HCT116 (cell line): ENCODE results near the gene PAOX. TPM values are rescaled to one million over a fixed set of nuclear protein-coding genes. Genes with fewer than 3 reads are reported as not detected.

Experiments
- ATAC-seq: fragments of 200-7000 bp; cut with Tn5 transposase; 2 replicates; pipeline ENCODE4 v1.9.1; 2020; ENCODE audit warnings: mild to moderate bottlenecking, moderate library complexity
- BruUV-seq: library from RNA; stranded (reverse); fragments of 400-500 nt; replicated peaks from 2 replicates; lab custom pipeline; 2021; lab: Mats Ljungman, UMichigan
- CTCF ChIA-PET: fragments of 300-600 bp; sonication (Branson Sonifier 250); formaldehyde crosslinking; loops from one replicate; lab custom pipeline; 2021; ENCODE audit warnings: antibody characterized with exemption; lab: Charles Lee
- POLR2A ChIA-PET: fragments of 300-600, 350-600 bp; sonication (Branson Sonifier 250); formaldehyde crosslinking; loops from one replicate; lab custom pipeline; 2021; ENCODE audit warnings: antibody characterized with exemption; lab: Charles Lee
- RAD21 ChIA-PET, 2 experiments: fragments of 300-600 bp; sonication (Branson Sonifier 250); formaldehyde crosslinking; loops; one replicate each; lab custom pipeline; 2023; ENCODE audit warnings: low total read pairs in 2 of 2; ENCODE audit not compliant: uncharacterized antibody in 2 of 2, unreplicated experiment in 2 of 2, low non-redundant PET in 1 of 2; lab: Charles Lee
- DNase-seq: peaks from one replicate; pipeline ENCODE4 v3.0.0-alpha.2; 2010; ENCODE audit warnings: low read depth, low spot score
- H2AFZ ChIP-seq: fragments of 200-600 bp; shearing (Covaris generic), sonication (generic); 2 replicates; pipeline ENCODE4 v1.6.1; 2017; ENCODE audit warnings: low read depth, mixed run types, mixed read lengths, antibody characterized with exemption, low read length; ENCODE audit not compliant: poor library complexity, severe bottlenecking
- H3K27ac ChIP-seq: 2 replicates; pipeline ENCODE4 v1.5.1; 2012; ENCODE audit warnings: low read depth, low read length
- H3K27me3 ChIP-seq: fragments of 200-600 bp; sonication (generic); 2 replicates; pipeline ENCODE4 v1.6.1; 2016; ENCODE audit warnings: mixed run types, low read length, mixed read lengths; ENCODE audit not compliant: insufficient read depth
- H3K36me3 ChIP-seq, 2 experiments: fragments of 200-500 bp in 1 of 2; fragments of 200-600 bp in 1 of 2; sonication (Bioruptor generic) in 1 of 2; sonication (generic) in 1 of 2; 2 replicates each; pipeline versions ENCODE4 v1.5.1 to v1.6.1; 2014 to 2016; ENCODE audit warnings: low read length in 2 of 2, inconsistent platforms in 1 of 2, mixed read lengths in 1 of 2, mixed run types in 1 of 2; ENCODE audit not compliant: insufficient read depth in 2 of 2, control insufficient read depth in 1 of 2
- H3K4me1 ChIP-seq, 2 experiments: fragments of 200-600 bp in 1 of 2; sonication (generic) in 1 of 2; 2 replicates each; pipeline versions ENCODE4 v1.5.1 to v1.6.1; 2012 to 2017; ENCODE audit warnings: low read length in 2 of 2, inconsistent platforms in 1 of 2, mild to moderate bottlenecking in 1 of 2, mixed read lengths in 1 of 2, mixed run types in 1 of 2, moderate library complexity in 1 of 2; ENCODE audit not compliant: insufficient read depth in 2 of 2, control insufficient read depth in 1 of 2
- H3K4me2 ChIP-seq: fragments of 200-600 bp; sonication (generic); 2 replicates; pipeline ENCODE4 v1.6.1; 2017; ENCODE audit warnings: mixed run types, low read length, mixed read lengths
- H3K4me3 ChIP-seq, 2 experiments: fragments of 200-600 bp in 1 of 2; sonication (generic) in 1 of 2; replicated peaks in 1 of 2; 2 replicates each; pipeline ENCODE4 v1.5.1; 2011 to 2016; ENCODE audit warnings: low read length in 2 of 2, control low read depth in 1 of 2, low read depth in 1 of 2, mild to moderate bottlenecking in 1 of 2, mixed read lengths in 1 of 2, mixed run types in 1 of 2
- H3K79me2 ChIP-seq: fragments of 200-600 bp; sonication (generic); 2 replicates; pipeline ENCODE4 v1.6.1; 2017; ENCODE audit warnings: mild to moderate bottlenecking, mixed run types, low read length, moderate library complexity, mixed read lengths; ENCODE audit not compliant: insufficient read depth
- H3K9ac ChIP-seq: fragments of 200-600 bp; sonication (generic); 2 replicates; pipeline ENCODE4 v1.6.1; 2016; ENCODE audit warnings: low read length, mixed read lengths
- H3K9me2 ChIP-seq: fragments of 200-600 bp; sonication (generic), shearing (Covaris generic); 2 replicates; pipeline ENCODE4 v1.6.1; 2017; ENCODE audit warnings: mixed run types, mild to moderate bottlenecking, moderate library complexity; ENCODE audit not compliant: insufficient read depth
- H3K9me3 ChIP-seq, 2 experiments: fragments of 200-500 bp in 1 of 2; fragments of 200-600 bp in 1 of 2; sonication (Bioruptor generic) in 1 of 2; sonication (generic) in 1 of 2; 2 replicates each; pipeline ENCODE4 v1.6.1; 2014 to 2017; ENCODE audit warnings: low read length in 2 of 2, mixed read lengths in 2 of 2, inconsistent platforms in 1 of 2, low read depth in 1 of 2, mild to moderate bottlenecking in 1 of 2, mixed run types in 1 of 2, moderate library complexity in 1 of 2; ENCODE audit not compliant: control insufficient read depth in 1 of 2, insufficient read depth in 1 of 2
- H4K20me1 ChIP-seq: fragments of 200-600 bp; sonication (generic), shearing (Covaris generic); 2 replicates; pipeline ENCODE4 v1.6.1; 2017; ENCODE audit warnings: mixed run types, mild to moderate bottlenecking, moderate library complexity; ENCODE audit not compliant: insufficient read depth
- CEBPB ChIP-seq: IDR thresholded peaks from 2 replicates; pipeline ENCODE4 v1.6.1; 2012; ENCODE audit warnings: low read depth
- EGR1 ChIP-seq: IDR thresholded peaks from 2 replicates; pipeline ENCODE4 v1.6.1; 2012; ENCODE audit warnings: low read depth
- ELF1 ChIP-seq: IDR thresholded peaks from 2 replicates; pipeline ENCODE4 v1.6.1; 2012; ENCODE audit warnings: low read depth, borderline replicate concordance
- JUND ChIP-seq: IDR thresholded peaks from 2 replicates; pipeline ENCODE4 v1.6.1; 2012
- POLR2A ChIP-seq: IDR thresholded peaks from 2 replicates; pipeline ENCODE4 v1.7.0; 2011; ENCODE audit warnings: borderline replicate concordance; ENCODE audit not compliant: insufficient read depth, insufficient read length; ENCODE audit errors: extremely low read depth
- POLR2AphosphoS5 ChIP-seq: IDR thresholded peaks from 2 replicates; pipeline ENCODE4 v1.6.1; 2011; ENCODE audit warnings: mild to moderate bottlenecking, low read depth, low read length, moderate library complexity
- REST ChIP-seq: IDR thresholded peaks from 2 replicates; pipeline ENCODE4 v1.6.1; 2012; ENCODE audit warnings: low read depth
- TCF7L2 ChIP-seq: IDR thresholded peaks from 2 replicates; pipeline ENCODE4 v1.7.0; 2011; ENCODE audit warnings: borderline replicate concordance, inconsistent platforms; ENCODE audit not compliant: insufficient read depth, insufficient read length; ENCODE audit errors: extremely low read depth
- ZFX ChIP-seq: fragments of 450-650 bp; IDR thresholded peaks from 2 replicates; pipeline ENCODE4 v1.6.1; 2017
- ZNF274 ChIP-seq: fragments of 200-500 bp; sonication (Bioruptor generic); IDR thresholded peaks from 2 replicates; pipeline ENCODE4 v1.6.1; 2014; ENCODE audit warnings: mild to moderate bottlenecking, low read depth, low read length, inconsistent platforms
- intact Hi-C: fragments of 100-400 bp; cut with micrococcal nuclease; formaldehyde crosslinking; loops from 2 replicates; pipeline ENCODE4 v1.10.0; 2022
- total RNA-seq: library from RNA; stranded (reverse); gene quantifications from one replicate; pipeline ENCODE4 v1.2.1, GENCODE V29; 2021; ENCODE audit not compliant: unreplicated experiment
- TF ChIP-seq, protein P1 (sequence below), 3 experiments: fragments of 200-600 bp in 1 of 3; sonication (generic) in 1 of 3; IDR thresholded peaks in 2 of 3; conservative IDR thresholded peaks in 1 of 3; 2 replicates each; pipeline ENCODE4 v1.5.1; 2012 to 2017; ENCODE audit warnings: low read depth in 2 of 3, low read length in 2 of 3, antibody characterized with exemption in 1 of 3, borderline replicate concordance in 1 of 3, control low read depth in 1 of 3, mild to moderate bottlenecking in 1 of 3, mixed read lengths in 1 of 3, mixed run types in 1 of 3, moderate library complexity in 1 of 3; ENCODE audit not compliant: insufficient read depth in 1 of 3
- TF ChIP-seq, protein P2 (sequence below): IDR thresholded peaks from 2 replicates; pipeline ENCODE4 v1.6.1; 2011; ENCODE audit warnings: mild to moderate bottlenecking, low read length, moderate library complexity; ENCODE audit not compliant: insufficient replicate concordance; ENCODE audit errors: extremely low read depth

The PAOX gene
- total RNA-seq, 1 experiment from 2014 or later, result 3.5 TPM

- TF ChIP-seq, protein P1, sequence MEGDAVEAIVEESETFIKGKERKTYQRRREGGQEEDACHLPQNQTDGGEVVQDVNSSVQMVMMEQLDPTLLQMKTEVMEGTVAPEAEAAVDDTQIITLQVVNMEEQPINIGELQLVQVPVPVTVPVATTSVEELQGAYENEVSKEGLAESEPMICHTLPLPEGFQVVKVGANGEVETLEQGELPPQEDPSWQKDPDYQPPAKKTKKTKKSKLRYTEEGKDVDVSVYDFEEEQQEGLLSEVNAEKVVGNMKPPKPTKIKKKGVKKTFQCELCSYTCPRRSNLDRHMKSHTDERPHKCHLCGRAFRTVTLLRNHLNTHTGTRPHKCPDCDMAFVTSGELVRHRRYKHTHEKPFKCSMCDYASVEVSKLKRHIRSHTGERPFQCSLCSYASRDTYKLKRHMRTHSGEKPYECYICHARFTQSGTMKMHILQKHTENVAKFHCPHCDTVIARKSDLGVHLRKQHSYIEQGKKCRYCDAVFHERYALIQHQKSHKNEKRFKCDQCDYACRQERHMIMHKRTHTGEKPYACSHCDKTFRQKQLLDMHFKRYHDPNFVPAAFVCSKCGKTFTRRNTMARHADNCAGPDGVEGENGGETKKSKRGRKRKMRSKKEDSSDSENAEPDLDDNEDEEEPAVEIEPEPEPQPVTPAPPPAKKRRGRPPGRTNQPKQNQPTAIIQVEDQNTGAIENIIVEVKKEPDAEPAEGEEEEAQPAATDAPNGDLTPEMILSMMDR (IDR thresholded peaks at IDR 0.05 in 2 of 3, conservative IDR thresholded peaks at IDR 0.05 in 1 of 3; ENCODE audit: borderline replicate concordance in 1 of 3, insufficient read depth in 1 of 3, low read depth in 2 of 3, low read length in 2 of 3), result no peak
- no peak for TF ChIP-seq TCF7L2
These were observed 20.7 kb upstream of the PAOX start (continued) for GRCh38 chr10:133358162-133358924.

- RAD21 ChIA-PET, result no interaction called here
- intact Hi-C loops, result no loop called here
- H2AFZ ChIP-seq, result no peak overlapping the region
- H4K20me1 ChIP-seq, result no peaks in the 10 kb centered on the region
- no peak overlapping the region for H3K9ac ChIP-seq
- TF ChIP-seq ELF1 (no peak), EGR1 (no peak), ZNF274 (no peak), CEBPB (no peak), TCF7L2 (no peak), REST (no peak), POLR2AphosphoS5 (no peak), JUND (no peak), ZFX (no peak), POLR2A (no peak)
- TF ChIP-seq, protein P1 (IDR thresholded peaks at IDR 0.05 in 2 of 3, conservative IDR thresholded peaks at IDR 0.05 in 1 of 3; ENCODE audit: borderline replicate concordance in 1 of 3, insufficient read depth in 1 of 3, low read depth in 2 of 3, low read length in 2 of 3), result no peak
- TF ChIP-seq, protein P2, sequence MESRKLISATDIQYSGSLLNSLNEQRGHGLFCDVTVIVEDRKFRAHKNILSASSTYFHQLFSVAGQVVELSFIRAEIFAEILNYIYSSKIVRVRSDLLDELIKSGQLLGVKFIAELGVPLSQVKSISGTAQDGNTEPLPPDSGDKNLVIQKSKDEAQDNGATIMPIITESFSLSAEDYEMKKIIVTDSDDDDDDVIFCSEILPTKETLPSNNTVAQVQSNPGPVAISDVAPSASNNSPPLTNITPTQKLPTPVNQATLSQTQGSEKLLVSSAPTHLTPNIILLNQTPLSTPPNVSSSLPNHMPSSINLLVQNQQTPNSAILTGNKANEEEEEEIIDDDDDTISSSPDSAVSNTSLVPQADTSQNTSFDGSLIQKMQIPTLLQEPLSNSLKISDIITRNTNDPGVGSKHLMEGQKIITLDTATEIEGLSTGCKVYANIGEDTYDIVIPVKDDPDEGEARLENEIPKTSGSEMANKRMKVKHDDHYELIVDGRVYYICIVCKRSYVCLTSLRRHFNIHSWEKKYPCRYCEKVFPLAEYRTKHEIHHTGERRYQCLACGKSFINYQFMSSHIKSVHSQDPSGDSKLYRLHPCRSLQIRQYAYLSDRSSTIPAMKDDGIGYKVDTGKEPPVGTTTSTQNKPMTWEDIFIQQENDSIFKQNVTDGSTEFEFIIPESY, result no peak
- TF ChIP-seq, all 23 proteins: peak for 0
- Histone ChIP-seq H3K9me3 (no peaks in the 10 kb centered on the region), H3K27ac (no peak overlapping the region), H3K36me3 (no peaks in the 10 kb centered on the region; a peak in 1 of 4 replicates), H3K4me1 (peaks cover 3 to 5% of the 10 kb centered on the region in 2 experiments; a peak in 2 of 4 replicates), H3K79me2 (peaks cover 6% of the 10 kb centered on the region; the same call in 1 of the 2 replicates), H3K4me3 (no peak overlapping the region), H3K27me3 (no peaks in the 10 kb centered on the region), H3K9me2 (no peaks in the 10 kb centered on the region), H3K4me2 (no peak overlapping the region)
- CTCF ChIA-PET, result no interaction called here
- POLR2A ChIA-PET, result no interaction called here
- ATAC-seq, result no peak
- no peak for DNase-seq
- BruUV-seq, result no TSS peak
These were observed 20.1 kb upstream of the PAOX start for GRCh38 chr10:133358925-133359310.
